ENCODE results near the gene SF3B3. TPM values are rescaled to one million over a fixed set of nuclear protein-coding genes. Genes with fewer than 3 reads are reported as not detected.

Gene SF3B3
- total RNA-seq, 4 donors from 2014 or later, result 103 to 132 (median 119) TPM

DNA sequence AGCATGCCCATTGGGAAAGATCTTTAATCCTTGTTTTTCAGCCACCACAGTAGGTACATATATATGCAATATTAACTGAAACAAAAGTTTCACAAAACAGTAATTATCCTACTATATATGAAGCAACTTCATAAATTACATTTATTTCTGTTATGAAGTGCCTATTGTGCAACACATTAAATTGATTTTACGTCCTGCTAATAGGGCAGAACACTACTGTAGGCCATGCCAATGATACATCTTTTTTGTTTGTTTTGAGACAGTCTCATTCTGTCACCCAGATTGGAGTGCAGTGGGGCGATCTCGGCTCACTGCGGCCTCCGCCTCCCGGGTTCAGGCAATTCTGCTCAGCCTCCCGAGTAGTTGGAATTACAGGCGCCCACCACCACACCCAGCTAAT, 29.1 kb downstream of the SF3B3 start:
- TF ChIP-seq EP300 (IDR thresholded peaks at IDR 0.05) (no peak), POLR2A (IDR thresholded peaks at IDR 0.05) (no peak)
- TF ChIP-seq, protein P1, sequence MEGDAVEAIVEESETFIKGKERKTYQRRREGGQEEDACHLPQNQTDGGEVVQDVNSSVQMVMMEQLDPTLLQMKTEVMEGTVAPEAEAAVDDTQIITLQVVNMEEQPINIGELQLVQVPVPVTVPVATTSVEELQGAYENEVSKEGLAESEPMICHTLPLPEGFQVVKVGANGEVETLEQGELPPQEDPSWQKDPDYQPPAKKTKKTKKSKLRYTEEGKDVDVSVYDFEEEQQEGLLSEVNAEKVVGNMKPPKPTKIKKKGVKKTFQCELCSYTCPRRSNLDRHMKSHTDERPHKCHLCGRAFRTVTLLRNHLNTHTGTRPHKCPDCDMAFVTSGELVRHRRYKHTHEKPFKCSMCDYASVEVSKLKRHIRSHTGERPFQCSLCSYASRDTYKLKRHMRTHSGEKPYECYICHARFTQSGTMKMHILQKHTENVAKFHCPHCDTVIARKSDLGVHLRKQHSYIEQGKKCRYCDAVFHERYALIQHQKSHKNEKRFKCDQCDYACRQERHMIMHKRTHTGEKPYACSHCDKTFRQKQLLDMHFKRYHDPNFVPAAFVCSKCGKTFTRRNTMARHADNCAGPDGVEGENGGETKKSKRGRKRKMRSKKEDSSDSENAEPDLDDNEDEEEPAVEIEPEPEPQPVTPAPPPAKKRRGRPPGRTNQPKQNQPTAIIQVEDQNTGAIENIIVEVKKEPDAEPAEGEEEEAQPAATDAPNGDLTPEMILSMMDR (IDR thresholded peaks at IDR 0.05), result no peak
- no peaks in the 10 kb centered on the region for H3K9me3 ChIP-seq
- H3K27ac ChIP-seq, result peak overlapping the region in 1 of 4 donors; percentile 52
- no peak overlapping the region for H3K4me3 ChIP-seq
- H3K27me3 ChIP-seq, result no peaks in the 10 kb centered on the region
- peaks cover 0 to 19% (median 0%) of the 10 kb centered on the region in 4 donors for H3K4me1 ChIP-seq
- 93 to 95% methylated on average over 8 of the region's 8 CpGs for WGBS, 2 donors
- peaks cover 0 to 100% (median 52%) of the 10 kb centered on the region in 3 donors for H3K36me3 ChIP-seq
- DNase-seq (ENCODE audit: low spot score in 2 of 2), result no peak

DNA sequence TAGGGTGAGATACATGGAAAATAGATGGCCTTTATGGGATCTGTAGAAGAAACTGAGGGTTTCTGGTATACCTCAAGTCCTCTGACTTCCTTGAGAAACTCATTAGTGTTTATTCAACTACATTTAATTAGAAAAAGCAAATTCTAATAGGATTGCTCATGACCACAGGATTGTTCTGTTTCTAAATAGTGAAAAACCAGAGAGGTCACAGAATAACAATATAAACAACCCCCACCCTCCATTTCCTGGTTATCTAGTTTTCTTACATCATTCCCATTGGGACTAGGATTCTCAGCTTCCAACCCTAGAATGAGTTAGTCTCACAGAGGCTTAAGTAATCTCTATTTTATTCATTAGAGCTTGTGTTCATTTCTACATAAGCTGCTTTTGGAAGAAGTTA, 30.0 kb downstream of the SF3B3 start:
- Histone ChIP-seq H3K27ac (peak overlapping the region in 2 of 4 donors; percentile 46 to 52), H3K9me3 (no peaks in the 10 kb centered on the region), H3K36me3 (peaks cover 0 to 100% (median 43%) of the 10 kb centered on the region in 3 donors), H3K4me3 (no peak overlapping the region), H3K27me3 (no peaks in the 10 kb centered on the region), H3K4me1 (peaks cover 0 to 19% (median 0%) of the 10 kb centered on the region in 4 donors)
- TF ChIP-seq EP300 (IDR thresholded peaks at IDR 0.05) (no peak), POLR2A (IDR thresholded peaks at IDR 0.05) (no peak)
- TF ChIP-seq, protein P1 (IDR thresholded peaks at IDR 0.05), result no peak
- no peak for DNase-seq (ENCODE audit: low spot score in 2 of 2)

DNA sequence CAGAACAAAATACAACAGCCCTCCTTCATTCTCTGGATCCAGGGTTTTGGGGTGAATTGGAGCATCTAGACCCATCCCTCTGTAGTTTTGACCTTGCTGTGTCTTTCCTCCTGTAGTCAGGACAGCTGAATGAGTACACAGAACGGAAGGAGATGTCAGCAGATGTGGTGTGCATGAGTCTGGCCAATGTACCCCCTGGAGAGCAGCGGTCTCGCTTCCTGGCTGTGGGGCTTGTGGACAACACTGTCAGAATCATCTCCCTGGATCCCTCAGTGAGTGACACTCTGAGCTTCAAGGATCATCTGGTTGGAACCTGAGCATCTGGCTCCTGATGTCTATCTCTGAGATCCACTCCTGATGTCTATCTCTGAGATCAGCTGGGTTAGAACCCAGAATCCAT, 32.4 kb downstream of the SF3B3 start:
- H3K27me3 ChIP-seq, result no peaks in the 10 kb centered on the region
- peaks cover 0 to 100% (median 49%) of the 10 kb centered on the region in 3 donors for H3K36me3 ChIP-seq
- no peaks in the 10 kb centered on the region for H3K9me3 ChIP-seq
- TF ChIP-seq EP300 (IDR thresholded peaks at IDR 0.05), result no peak
- TF ChIP-seq, protein P1 (IDR thresholded peaks at IDR 0.05), result no peak
- no peak for TF ChIP-seq POLR2A (IDR thresholded peaks at IDR 0.05)
- no peak overlapping the region for H3K27ac ChIP-seq
- no peak for DNase-seq (ENCODE audit: low spot score in 2 of 2)
- H3K4me1 ChIP-seq, result peaks cover 0 to 19% (median 0%) of the 10 kb centered on the region in 4 donors
- H3K4me3 ChIP-seq, result no peak overlapping the region
- 74 to 85% methylated on average over 3 of the region's 3 CpGs for WGBS, 2 donors

DNA sequence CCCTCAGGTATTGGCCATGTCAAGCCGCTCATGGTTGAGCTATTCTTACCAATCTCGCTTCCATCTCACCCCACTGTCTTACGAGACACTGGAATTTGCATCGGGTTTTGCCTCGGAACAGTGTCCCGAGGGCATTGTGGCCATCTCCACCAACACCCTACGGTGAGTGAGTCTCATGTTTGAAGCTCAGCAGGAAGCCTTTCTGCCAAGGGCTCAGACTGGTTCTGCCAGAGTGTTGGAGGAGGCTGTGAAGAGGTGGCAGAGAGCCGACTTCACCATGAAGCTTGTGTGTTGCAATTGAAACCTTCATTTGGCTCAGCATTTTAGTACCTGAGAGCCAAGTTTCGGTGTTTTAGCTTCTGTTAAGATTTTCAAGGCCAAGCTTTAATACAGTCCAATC, 38.0 kb downstream of the SF3B3 start:
- DNase-seq (ENCODE audit: low spot score in 2 of 2), result no peak
- 89 to 90% methylated on average over 9 of the region's 9 CpGs for WGBS, 2 donors
- H3K36me3 ChIP-seq, result peaks cover 0 to 100% (median 56%) of the 10 kb centered on the region in 3 donors

DNA sequence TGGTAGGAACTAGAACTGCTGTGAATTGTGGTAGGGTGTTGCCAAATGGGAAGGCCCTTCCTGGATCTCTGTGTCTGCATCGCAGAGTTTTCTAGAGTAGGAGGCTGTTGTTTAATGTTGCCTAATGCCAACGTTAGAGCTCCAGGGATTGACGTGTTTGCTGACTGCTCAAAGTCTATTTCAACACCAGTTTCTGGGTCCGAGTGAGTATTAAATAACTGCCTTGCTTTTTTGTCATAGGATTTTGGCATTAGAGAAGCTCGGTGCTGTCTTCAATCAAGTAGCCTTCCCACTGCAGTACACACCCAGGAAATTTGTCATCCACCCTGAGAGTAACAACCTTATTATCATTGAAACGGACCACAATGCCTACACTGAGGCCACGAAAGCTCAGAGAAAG, 40.0 kb downstream of the SF3B3 start:
- Histone ChIP-seq H3K27ac (no peak overlapping the region), H3K4me1 (no peaks in the 10 kb centered on the region), H3K4me3 (no peak overlapping the region), H3K27me3 (no peaks in the 10 kb centered on the region), H3K36me3 (peaks cover 0 to 100% (median 72%) of the 10 kb centered on the region in 3 donors), H3K9me3 (no peaks in the 10 kb centered on the region)
- DNase-seq (ENCODE audit: low spot score in 2 of 2), result no peak
- 82 to 83% methylated on average over 7 of the region's 7 CpGs for WGBS, 2 donors
- TF ChIP-seq EP300 (IDR thresholded peaks at IDR 0.05), result no peak
- TF ChIP-seq, protein P1 (IDR thresholded peaks at IDR 0.05), result no peak
- no peak for TF ChIP-seq POLR2A (IDR thresholded peaks at IDR 0.05)

More for the DNA sequence above, 38.0 kb downstream of the SF3B3 start:
- Histone ChIP-seq H3K4me3 (no peak overlapping the region), H3K4me1 (no peaks in the 10 kb centered on the region), H3K27ac (no peak overlapping the region), H3K9me3 (no peaks in the 10 kb centered on the region), H3K27me3 (no peaks in the 10 kb centered on the region)
- TF ChIP-seq, protein P1 (IDR thresholded peaks at IDR 0.05), result no peak
- TF ChIP-seq EP300 (IDR thresholded peaks at IDR 0.05) (no peak), POLR2A (IDR thresholded peaks at IDR 0.05) (no peak)
